OCI-LY1 (cell line): ENCODE results near the gene HMG20B.

Experiments
- EZH2 ChIP-seq: fragments of 200-600 bp; sonication (generic), shearing (Covaris generic); IDR thresholded peaks from 2 replicates; pipeline ENCODE4 v1.8.0; 2017; ENCODE audit warnings: borderline replicate concordance, mixed run types, mild to moderate bottlenecking, antibody characterized with exemption, low read length, moderate library complexity, mixed read lengths
- TF ChIP-seq, protein P1 (sequence below): fragments of 200-600 bp; sonication (generic), shearing (Covaris generic); IDR thresholded peaks from 2 replicates; pipeline ENCODE4 v1.5.1; 2017; ENCODE audit warnings: mild to moderate bottlenecking, antibody characterized with exemption, low read length, moderate library complexity, mixed read lengths

DNA sequence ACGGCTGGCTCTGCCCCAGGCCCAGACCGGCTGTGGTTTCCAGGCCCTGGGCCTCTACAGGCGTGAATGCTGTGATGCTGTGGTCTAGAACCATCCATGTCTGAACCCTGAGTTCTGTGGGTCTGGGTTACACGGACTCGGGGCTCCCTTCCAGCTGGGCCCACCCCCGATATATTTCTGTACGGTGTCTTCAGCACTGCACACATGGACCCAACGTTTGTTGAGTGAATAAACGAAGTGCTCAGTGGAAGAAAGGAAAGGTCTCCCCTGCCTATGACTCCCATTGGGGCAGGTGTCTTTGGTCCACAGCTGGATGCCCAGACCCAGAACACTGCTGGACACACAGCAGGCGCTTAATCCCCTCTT is 27.1 kb upstream of the HMG20B start:
- TF ChIP-seq EZH2 = no peak
- TF ChIP-seq, protein P1, sequence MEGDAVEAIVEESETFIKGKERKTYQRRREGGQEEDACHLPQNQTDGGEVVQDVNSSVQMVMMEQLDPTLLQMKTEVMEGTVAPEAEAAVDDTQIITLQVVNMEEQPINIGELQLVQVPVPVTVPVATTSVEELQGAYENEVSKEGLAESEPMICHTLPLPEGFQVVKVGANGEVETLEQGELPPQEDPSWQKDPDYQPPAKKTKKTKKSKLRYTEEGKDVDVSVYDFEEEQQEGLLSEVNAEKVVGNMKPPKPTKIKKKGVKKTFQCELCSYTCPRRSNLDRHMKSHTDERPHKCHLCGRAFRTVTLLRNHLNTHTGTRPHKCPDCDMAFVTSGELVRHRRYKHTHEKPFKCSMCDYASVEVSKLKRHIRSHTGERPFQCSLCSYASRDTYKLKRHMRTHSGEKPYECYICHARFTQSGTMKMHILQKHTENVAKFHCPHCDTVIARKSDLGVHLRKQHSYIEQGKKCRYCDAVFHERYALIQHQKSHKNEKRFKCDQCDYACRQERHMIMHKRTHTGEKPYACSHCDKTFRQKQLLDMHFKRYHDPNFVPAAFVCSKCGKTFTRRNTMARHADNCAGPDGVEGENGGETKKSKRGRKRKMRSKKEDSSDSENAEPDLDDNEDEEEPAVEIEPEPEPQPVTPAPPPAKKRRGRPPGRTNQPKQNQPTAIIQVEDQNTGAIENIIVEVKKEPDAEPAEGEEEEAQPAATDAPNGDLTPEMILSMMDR = no peak
